MCF 10A (cell line): ENCODE measurements around the gene ADK. TPM values are rescaled to one million over a fixed set of nuclear protein-coding genes. Genes with fewer than 3 reads are reported as not detected.

Experiments
- BruUV-seq: library from RNA; stranded (reverse); fragments of 400-500 nt; replicated peaks from 2 replicates; lab custom pipeline; 2021; lab: Mats Ljungman, UMichigan
- CTCF ChIA-PET: fragments of 300-600 bp; sonication (Branson Sonifier 250); formaldehyde crosslinking; extraction: SDS; loops from one replicate; lab custom pipeline; 2021; ENCODE audit warnings: antibody characterized with exemption, inconsistent platforms; lab: Yijun Ruan, JAX
- POLR2A ChIA-PET: fragments of 300-600, 350-650 bp; sonication (Branson Sonifier 250); formaldehyde crosslinking; extraction: SDS; loops from one replicate; lab custom pipeline; 2020; ENCODE audit warnings: antibody characterized with exemption, inconsistent platforms; lab: Yijun Ruan, JAX
- DNase-seq: peaks from one replicate; pipeline ENCODE4 v3.0.0-alpha.2; 2018; ENCODE audit not compliant: unreplicated experiment
- H3K27ac Mint-ChIP-seq: one replicate; pipeline ENCODE4 v1.8.0; 2022; ENCODE audit warnings: mild to moderate bottlenecking, low read depth, mixed read lengths; ENCODE audit not compliant: unreplicated experiment
- H3K27me3 Mint-ChIP-seq: one replicate; pipeline ENCODE4 v1.8.0; 2022; ENCODE audit warnings: mixed read lengths; ENCODE audit not compliant: insufficient read depth, unreplicated experiment
- H3K36me3 Mint-ChIP-seq: one replicate; pipeline ENCODE4 v1.8.0; 2022; ENCODE audit warnings: mild to moderate bottlenecking, moderate library complexity, mixed read lengths; ENCODE audit not compliant: insufficient read depth, unreplicated experiment
- H3K4me1 Mint-ChIP-seq: one replicate; pipeline ENCODE4 v1.8.0; 2022; ENCODE audit warnings: mixed read lengths; ENCODE audit not compliant: insufficient read depth, unreplicated experiment
- H3K4me3 Mint-ChIP-seq: one replicate; pipeline ENCODE4 v1.8.0; 2022; ENCODE audit warnings: mild to moderate bottlenecking, moderate library complexity, mixed read lengths; ENCODE audit not compliant: unreplicated experiment
- H3K9me3 Mint-ChIP-seq: one replicate; pipeline ENCODE4 v1.8.0; 2022; ENCODE audit warnings: mixed read lengths; ENCODE audit not compliant: unreplicated experiment
- CTCF ChIP-seq: fragments of 200-600 bp; IDR thresholded peaks from one replicate; pipeline ENCODE4 v1.8.0; 2022; ENCODE audit warnings: antibody characterized with exemption, mild to moderate bottlenecking; ENCODE audit not compliant: unreplicated experiment
- intact Hi-C: fragments of 100-400 bp; cut with micrococcal nuclease; formaldehyde crosslinking; loops from 2 replicates; pipeline ENCODE4 v1.14.1; 2022
- total RNA-seq: library from RNA; stranded (reverse); gene quantifications from 2 replicates; pipeline ENCODE4 v1.2.3, GENCODE V29; 2022

Gene ADK
- total RNA-seq, 1 experiment from 2014 or later = 98.6 TPM

GRCh38 chr10:74381291-74381853 lies 230.4 kb downstream of the ADK start:
- no peak overlapping the region for H3K27ac Mint-ChIP-seq
- POLR2A ChIA-PET = no interaction called here
- H3K4me1 Mint-ChIP-seq = peaks cover 5% of the 10 kb centered on the region

GRCh38 chr10:74382663-74383062 lies 231.6 kb downstream of the ADK start:
- POLR2A ChIA-PET = interaction anchor here (1.0 kb wide), 1 partner anchor 10 kb away, joined by 4 read pairs; no protein-coding TSS in a partner anchor
- CTCF ChIA-PET = no interaction called here

More at GRCh38 chr10:74381291-74381853, 230.4 kb downstream of the ADK start:
- no peak for TF ChIP-seq CTCF
- Mint-ChIP-seq H3K9me3 (no peaks in the 10 kb centered on the region), H3K4me3 (no peak overlapping the region), H3K36me3 (no peaks in the 10 kb centered on the region), H3K27me3 (no peaks in the 10 kb centered on the region)
- CTCF ChIA-PET = no interaction called here
- intact Hi-C loops = no loop called here
- no TSS peak for BruUV-seq
- DNase-seq = no peak

GRCh38 chr10:74383642-74384041 lies 232.6 kb downstream of the ADK start:
- no peaks in the 10 kb centered on the region for H3K9me3 Mint-ChIP-seq
- POLR2A ChIA-PET = no interaction called here
- CTCF ChIA-PET = interaction anchor here (0.6 kb wide), 1 partner anchor 587 kb away, joined by 4 read pairs; no protein-coding TSS in a partner anchor
- no peak for DNase-seq
- BruUV-seq = no TSS peak
- peaks cover 7% of the 10 kb centered on the region for H3K4me1 Mint-ChIP-seq
- no peak for TF ChIP-seq CTCF
- no peak overlapping the region for H3K4me3 Mint-ChIP-seq
- no peaks in the 10 kb centered on the region for H3K27me3 Mint-ChIP-seq
- H3K27ac Mint-ChIP-seq = no peak overlapping the region
- no peaks in the 10 kb centered on the region for H3K36me3 Mint-ChIP-seq
- intact Hi-C loops = no loop called here

More at GRCh38 chr10:74382663-74383062, 231.6 kb downstream of the ADK start:
- no peak overlapping the region for H3K27ac Mint-ChIP-seq
- intact Hi-C loops = no loop called here
- H3K27me3 Mint-ChIP-seq = no peaks in the 10 kb centered on the region
- no TSS peak for BruUV-seq
- no peaks in the 10 kb centered on the region for H3K9me3 Mint-ChIP-seq
- no peak for TF ChIP-seq CTCF
- H3K36me3 Mint-ChIP-seq = no peaks in the 10 kb centered on the region
- no peak overlapping the region for H3K4me3 Mint-ChIP-seq
- H3K4me1 Mint-ChIP-seq = peaks cover 5% of the 10 kb centered on the region
- no peak for DNase-seq

GRCh38 chr10:74384615-74385183 lies 233.7 kb downstream of the ADK start:
- DNase-seq = no peak
- H3K9me3 Mint-ChIP-seq = no peaks in the 10 kb centered on the region
- no TSS peak for BruUV-seq
- no peaks in the 10 kb centered on the region for H3K27me3 Mint-ChIP-seq
- H3K36me3 Mint-ChIP-seq = no peaks in the 10 kb centered on the region
- no peak overlapping the region for H3K4me3 Mint-ChIP-seq
- ChIA-PET CTCF (interaction anchor here (0.8 kb wide), 1 partner anchor 15 kb away, joined by 3 read pairs; no protein-coding TSS in a partner anchor), POLR2A (interaction anchor here (1.2 kb wide), 1 partner anchor 8 kb away, joined by 3 read pairs; no protein-coding TSS in a partner anchor)
- no peak for TF ChIP-seq CTCF
- peaks cover 11% of the 10 kb centered on the region for H3K4me1 Mint-ChIP-seq
- intact Hi-C loops = no loop called here
- H3K27ac Mint-ChIP-seq = no peak overlapping the region
